HepG2 (cell line): ENCODE measurements around the gene FBXL12. TPM values are rescaled to one million over a fixed set of nuclear protein-coding genes. Genes with fewer than 3 reads are reported as not detected.

Experiments used
- ATF6 ChIP-seq: sonication (generic); formaldehyde crosslinking; conservative IDR thresholded peaks from 2 replicates; pipeline ENCODE4 v1.4.0; 2020; ENCODE audit warnings: missing genetic modification reagents
- GMEB1 ChIP-seq: sonication (generic); formaldehyde crosslinking; IDR thresholded peaks from 2 replicates; pipeline ENCODE4 v1.5.1; 2020; ENCODE audit warnings: missing genetic modification reagents, mild to moderate bottlenecking, borderline replicate concordance
- MTF2 ChIP-seq: sonication (generic); formaldehyde crosslinking; IDR thresholded peaks from 2 replicates; pipeline ENCODE4 v1.5.0; 2020; ENCODE audit warnings: missing genetic modification reagents, borderline replicate concordance
- SMAD9 ChIP-seq: sonication (generic); formaldehyde crosslinking; IDR thresholded peaks from 2 replicates; pipeline ENCODE4 v1.5.1; 2020; ENCODE audit warnings: mild to moderate bottlenecking, missing genetic modification reagents
- TBP ChIP-seq: sonication (generic); formaldehyde crosslinking; IDR thresholded peaks from 2 replicates; pipeline ENCODE4 v1.5.0; 2020; ENCODE audit warnings: missing genetic modification reagents
- THRA ChIP-seq: sonication (generic); formaldehyde crosslinking; IDR thresholded peaks from 2 replicates; pipeline ENCODE4 v1.4.0; 2020; ENCODE audit warnings: missing genetic modification reagents, borderline replicate concordance
- TRAFD1 ChIP-seq: sonication (generic); formaldehyde crosslinking; IDR thresholded peaks from 2 replicates; pipeline ENCODE4 v1.5.1; 2020; ENCODE audit warnings: missing genetic modification reagents, mild to moderate bottlenecking, borderline replicate concordance
- XBP1 ChIP-seq: sonication (generic); formaldehyde crosslinking; IDR thresholded peaks from 2 replicates; pipeline ENCODE4 v1.5.0; 2020; ENCODE audit warnings: missing genetic modification reagents
- ZBTB33 ChIP-seq: sonication (generic); formaldehyde crosslinking; IDR thresholded peaks from 2 replicates; pipeline ENCODE4 v1.4.0; 2020; ENCODE audit warnings: missing genetic modification reagents
- ZBTB37 ChIP-seq: sonication (generic); formaldehyde crosslinking; IDR thresholded peaks from 2 replicates; pipeline ENCODE4 v1.4.0; 2020; ENCODE audit warnings: mild to moderate bottlenecking, missing genetic modification reagents
- ZKSCAN1 ChIP-seq: fragments of 150-350 bp; IDR thresholded peaks from 2 replicates; pipeline ENCODE4 v1.6.1; 2014; ENCODE audit warnings: low read length
- ZNF597 ChIP-seq: sonication (generic); formaldehyde crosslinking; IDR thresholded peaks from 2 replicates; pipeline ENCODE4 v1.5.0; 2020; ENCODE audit warnings: missing genetic modification reagents
- ZNF772 ChIP-seq: sonication (generic); formaldehyde crosslinking; IDR thresholded peaks from 2 replicates; pipeline ENCODE4 v1.5.0; 2020; ENCODE audit warnings: mild to moderate bottlenecking, missing genetic modification reagents
- ZNF775 ChIP-seq: sonication (generic); formaldehyde crosslinking; IDR thresholded peaks from 2 replicates; pipeline ENCODE4 v1.4.0; 2020; ENCODE audit warnings: missing genetic modification reagents, mild to moderate bottlenecking, moderate library complexity, borderline replicate concordance
- polyA plus RNA-seq, 8 experiments: library from polyadenylated mRNA; depleted of rRNA in 3 of 8; stranded (reverse) in 7 of 8; unstranded in 1 of 8; fragments of >200 nt; fragmentation: Illumina TruSeq in 4 of 8; extraction: Trizol in 4 of 8; gene quantifications; 2 replicates each; pipeline versions ENCODE4 v1.2.1 to v1.2.3, GENCODE V29; 2011 to 2016; ENCODE audit warnings: low read depth in 4 of 8, missing spikeins in 1 of 8, mixed read lengths in 1 of 8; ENCODE audit not compliant: insufficient read depth in 1 of 8
- total RNA-seq, 5 experiments: library from RNA; depleted of rRNA; stranded (reverse); fragments of >200 nt; fragmentation: Illumina TruSeq; extraction: Trizol; gene quantifications; 2 replicates each; pipeline ENCODE4 v1.2.3, GENCODE V29; 2016; ENCODE audit warnings: low read depth in 1 of 5

FBXL12 gene
- total and polyA plus RNA-seq, 2 of the 13 experiments (the other 11 are each of a cell fraction or from before 2014, with no cell fraction given), result 20.4 to 23.1 TPM

GRCh38 chr19:9827289-9828238 is 8.7 kb upstream of the FBXL12 start, which contains the start of gene UBL5 (continued):
- no peak for TF ChIP-seq MTF2 (CRISPR knock-in tag)
- no peak for TF ChIP-seq ZKSCAN1
- peak; percentile 35; the same call in 1 of the 2 replicates for TF ChIP-seq ZNF772 (CRISPR knock-in tag)
- no peak; the same call in none of the 2 replicates for TF ChIP-seq THRA (CRISPR knock-in tag)
- no peak for TF ChIP-seq TRAFD1 (CRISPR knock-in tag)
- TF ChIP-seq XBP1 (CRISPR knock-in tag), result no peak
- no peak for TF ChIP-seq ZBTB33
- no peak for TF ChIP-seq TBP
- TF ChIP-seq ZBTB37 (CRISPR knock-in tag), result no peak; the same call in 1 of the 2 replicates
- TF ChIP-seq ZNF597 (CRISPR knock-in tag), result 0 out of 2 replicates have a peak, but pooled peaks have one; percentile 37
- TF ChIP-seq SMAD9 (CRISPR knock-in tag), result no peak; the same call in 1 of the 2 replicates
- TF ChIP-seq ZNF775 (CRISPR knock-in tag), result no peak
- peak; percentile 51; the same call in 1 of the 2 replicates for TF ChIP-seq GMEB1 (CRISPR knock-in tag)
- peak; percentile 97; the same call in 1 of the 2 replicates for TF ChIP-seq ATF6 (CRISPR knock-in tag)
